HFFc6 (cell line): ENCODE data around the gene C1orf232. TPM values are rescaled to one million over a fixed set of nuclear protein-coding genes. Genes with fewer than 3 reads are reported as not detected.

ENCODE experiments used
- DNase-seq: peaks from one replicate; pipeline ENCODE4 v3.0.0-alpha.2; 2018
- H3K27ac Mint-ChIP-seq: 2 replicates; pipeline ENCODE4 v1.8.0; 2020; ENCODE audit warnings: mild to moderate bottlenecking, mixed read lengths
- H3K27me3 Mint-ChIP-seq: 2 replicates; pipeline ENCODE4 v1.8.0; 2021; ENCODE audit warnings: mild to moderate bottlenecking, moderate library complexity, mixed read lengths; ENCODE audit not compliant: insufficient read depth
- H3K36me3 Mint-ChIP-seq: 2 replicates; pipeline ENCODE4 v1.8.0; 2021; ENCODE audit warnings: low read depth, mixed read lengths
- H3K4me1 Mint-ChIP-seq: 2 replicates; pipeline ENCODE4 v1.8.0; 2020; ENCODE audit warnings: low read depth, mixed read lengths
- H3K4me3 Mint-ChIP-seq: 2 replicates; pipeline ENCODE4 v1.8.0; 2020; ENCODE audit warnings: mild to moderate bottlenecking, moderate library complexity, mixed read lengths
- H3K9me3 Mint-ChIP-seq: 2 replicates; pipeline ENCODE4 v1.8.0; 2020; ENCODE audit warnings: mild to moderate bottlenecking, mixed read lengths
- total RNA-seq, 6 experiments: library from RNA; stranded (reverse); fragmentation: NEBNext Ultra II Directional; extraction: Animal tissue kit (Norgen Biotek cat#: 25700); gene quantifications; 2 replicates in 1 of 6; 3 replicates in 5 of 6; pipeline ENCODE4 v1.2.3, GENCODE V29; 2021
- TF ChIP-seq, protein P1 (sequence below): fragments of 200-600 bp; sonication (generic); IDR thresholded peaks from 2 replicates; pipeline ENCODE4 v1.5.0; 2021; ENCODE audit warnings: antibody characterized with exemption, mild to moderate bottlenecking

Gene C1orf232
- total RNA-seq, 6 experiments from 2014 or later: not detected

DNA sequence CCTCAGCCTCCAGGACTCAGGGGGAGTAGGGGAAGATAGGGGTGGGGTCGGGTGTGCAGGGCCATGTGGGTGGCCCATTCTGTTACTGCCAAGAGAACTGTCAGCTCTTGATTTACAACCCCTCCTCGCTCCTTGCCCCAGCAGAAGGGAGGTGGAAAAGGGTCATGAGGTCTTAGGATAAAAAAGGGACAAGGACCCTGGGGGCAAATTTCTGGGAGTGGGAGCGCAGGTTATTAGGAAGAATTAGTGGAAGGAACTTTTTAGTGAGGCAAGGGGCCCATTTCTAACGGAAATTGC lies 9.1 kb downstream of the C1orf232 start:
- no peak overlapping the region for H3K4me3 Mint-ChIP-seq
- peaks cover 31% of the 10 kb centered on the region for H3K27me3 Mint-ChIP-seq
- H3K4me1 Mint-ChIP-seq: peaks cover 5% of the 10 kb centered on the region; the same call in 1 of the 2 replicates
- no peak for DNase-seq
- no peaks in the 10 kb centered on the region for H3K36me3 Mint-ChIP-seq
- TF ChIP-seq, protein P1, sequence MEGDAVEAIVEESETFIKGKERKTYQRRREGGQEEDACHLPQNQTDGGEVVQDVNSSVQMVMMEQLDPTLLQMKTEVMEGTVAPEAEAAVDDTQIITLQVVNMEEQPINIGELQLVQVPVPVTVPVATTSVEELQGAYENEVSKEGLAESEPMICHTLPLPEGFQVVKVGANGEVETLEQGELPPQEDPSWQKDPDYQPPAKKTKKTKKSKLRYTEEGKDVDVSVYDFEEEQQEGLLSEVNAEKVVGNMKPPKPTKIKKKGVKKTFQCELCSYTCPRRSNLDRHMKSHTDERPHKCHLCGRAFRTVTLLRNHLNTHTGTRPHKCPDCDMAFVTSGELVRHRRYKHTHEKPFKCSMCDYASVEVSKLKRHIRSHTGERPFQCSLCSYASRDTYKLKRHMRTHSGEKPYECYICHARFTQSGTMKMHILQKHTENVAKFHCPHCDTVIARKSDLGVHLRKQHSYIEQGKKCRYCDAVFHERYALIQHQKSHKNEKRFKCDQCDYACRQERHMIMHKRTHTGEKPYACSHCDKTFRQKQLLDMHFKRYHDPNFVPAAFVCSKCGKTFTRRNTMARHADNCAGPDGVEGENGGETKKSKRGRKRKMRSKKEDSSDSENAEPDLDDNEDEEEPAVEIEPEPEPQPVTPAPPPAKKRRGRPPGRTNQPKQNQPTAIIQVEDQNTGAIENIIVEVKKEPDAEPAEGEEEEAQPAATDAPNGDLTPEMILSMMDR: no peak
- H3K27ac Mint-ChIP-seq: no peak overlapping the region
- H3K9me3 Mint-ChIP-seq: no peaks in the 10 kb centered on the region

DNA sequence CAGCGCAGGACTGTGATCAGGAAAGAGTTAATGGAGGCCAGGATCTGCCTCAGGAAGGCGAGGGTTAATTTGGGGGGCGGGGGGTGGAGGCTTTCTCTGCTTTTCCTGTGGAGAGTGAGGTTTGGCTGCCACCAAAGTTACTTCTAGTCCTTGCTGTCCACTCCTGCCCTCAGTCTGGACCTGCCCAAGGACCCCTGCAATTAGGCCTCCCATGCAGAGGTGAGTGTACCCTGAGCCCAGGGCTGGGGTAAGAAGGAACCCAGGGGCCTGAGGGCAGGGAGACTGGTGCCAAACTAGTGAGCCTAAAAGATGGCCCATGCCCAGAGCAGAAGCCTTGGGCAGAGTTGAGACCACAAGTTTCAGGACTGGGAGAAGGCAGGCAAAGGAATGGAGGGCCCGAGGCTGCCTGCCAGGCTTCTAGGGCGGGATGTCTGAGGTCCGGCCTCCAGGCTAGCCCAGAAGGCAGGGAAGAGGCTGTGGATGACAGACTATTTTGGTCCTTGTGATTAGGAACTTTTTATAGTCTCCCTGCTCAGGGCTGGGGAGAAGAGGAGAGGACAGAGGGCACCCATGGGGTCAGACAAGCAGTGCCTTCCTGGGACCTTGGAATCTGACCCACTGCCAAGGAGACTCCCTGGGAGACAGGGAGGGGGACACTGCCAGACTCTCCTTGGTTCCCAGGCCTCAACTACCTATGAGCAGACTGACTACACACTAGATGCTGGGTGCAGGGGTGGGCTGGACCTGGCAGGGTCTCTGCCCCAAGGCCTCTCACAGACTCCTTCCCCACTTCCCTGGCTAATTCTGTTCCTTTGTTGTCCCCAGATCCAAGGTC lies 9.6 kb downstream of the C1orf232 start, which contains the start of gene FAM110D:
FAM110D (plus strand) TSS at position 172 of the 835 bp plus-strand sequence. CDS start 2,213 bp downstream, outside the sequence.
- no peaks in the 10 kb centered on the region for H3K9me3 Mint-ChIP-seq
- H3K36me3 Mint-ChIP-seq: no peaks in the 10 kb centered on the region
- no peak for DNase-seq
- peaks cover 33% of the 10 kb centered on the region for H3K27me3 Mint-ChIP-seq
- no peak within 1 kb of the TSS for H3K27ac Mint-ChIP-seq
- H3K4me3 Mint-ChIP-seq: no peak within 1 kb of the TSS
- TF ChIP-seq, protein P1: no peak
- H3K4me1 Mint-ChIP-seq: peaks cover 5% of the 10 kb centered on the region; the same call in 1 of the 2 replicates

DNA sequence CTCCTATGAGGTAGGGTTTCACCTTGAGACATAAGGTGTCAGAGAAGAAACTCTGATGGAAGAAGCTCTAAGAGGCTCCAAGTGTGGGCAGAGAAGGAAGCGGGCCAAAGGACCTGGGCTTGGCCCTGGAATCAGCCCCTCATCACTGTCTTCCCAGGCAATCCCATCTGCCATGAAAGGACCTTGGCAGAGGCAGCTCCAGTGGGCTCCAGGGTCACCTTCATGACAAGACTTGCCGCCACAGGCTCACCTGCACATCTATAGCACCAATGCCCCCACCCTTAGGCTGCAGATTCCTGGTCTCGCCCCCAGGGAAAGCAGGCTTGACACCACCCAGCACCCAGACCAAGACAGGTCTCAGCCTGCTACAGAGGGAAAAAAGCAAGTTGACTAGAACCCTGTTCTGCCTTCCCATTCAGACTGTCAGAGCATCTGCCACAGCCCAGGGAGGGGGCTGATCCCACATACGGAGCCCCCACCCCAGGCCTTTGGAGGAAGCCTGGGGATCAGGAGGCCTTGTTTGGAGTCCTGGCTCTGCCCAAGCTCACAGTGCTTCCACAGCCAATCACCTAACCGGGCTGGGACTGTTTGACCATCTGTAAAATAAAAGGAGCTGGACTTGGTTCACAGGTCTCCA lies 10.4 kb downstream of the C1orf232 start:
- H3K36me3 Mint-ChIP-seq: no peaks in the 10 kb centered on the region
- DNase-seq: no peak
- peaks cover 37% of the 10 kb centered on the region for H3K27me3 Mint-ChIP-seq
- no peaks in the 10 kb centered on the region for H3K9me3 Mint-ChIP-seq
- H3K4me1 Mint-ChIP-seq: peaks cover 5% of the 10 kb centered on the region; the same call in 1 of the 2 replicates
- TF ChIP-seq, protein P1: no peak
- H3K4me3 Mint-ChIP-seq: no peak overlapping the region
- H3K27ac Mint-ChIP-seq: no peak overlapping the region

DNA sequence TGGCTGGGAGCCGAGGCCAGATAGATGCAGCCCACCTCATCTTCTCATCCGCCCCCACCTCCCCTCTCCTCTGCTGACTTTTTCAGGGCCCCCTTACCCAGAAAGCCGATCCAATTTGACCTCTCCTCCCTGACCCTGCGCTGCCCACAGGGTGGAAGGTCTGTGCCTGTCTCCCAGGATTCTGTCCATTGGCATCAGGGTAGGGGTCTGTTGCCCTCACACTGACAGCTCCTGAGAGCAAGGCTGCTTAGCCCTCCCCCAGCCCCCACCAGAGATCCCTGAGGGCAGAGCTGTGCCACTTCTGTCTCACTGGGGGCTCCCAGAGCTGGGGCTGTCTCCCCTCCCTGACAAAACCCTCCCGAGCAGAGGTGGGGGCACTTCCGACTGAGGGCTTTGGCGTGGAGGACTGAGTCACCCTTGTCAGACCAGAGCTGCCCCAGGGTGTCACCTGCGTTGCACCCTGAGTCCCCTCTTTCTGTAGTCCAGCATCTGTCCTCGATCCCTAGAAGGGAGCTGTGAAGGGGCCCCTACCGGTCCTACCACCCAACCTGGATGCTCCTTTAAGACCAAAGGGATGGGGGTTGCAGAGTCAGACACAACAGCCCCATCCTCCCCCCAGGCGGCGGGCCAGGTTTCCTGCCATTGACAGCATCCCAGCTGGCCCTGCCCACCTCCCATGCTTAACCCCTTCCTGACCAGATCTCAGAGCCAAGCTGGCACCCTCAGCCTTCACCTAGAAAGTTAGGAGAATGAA lies 12.3 kb downstream of the C1orf232 start:
- H3K4me3 Mint-ChIP-seq: no peak overlapping the region
- no peaks in the 10 kb centered on the region for H3K36me3 Mint-ChIP-seq
- H3K27me3 Mint-ChIP-seq: peaks cover 40% of the 10 kb centered on the region
- no peaks in the 10 kb centered on the region for H3K9me3 Mint-ChIP-seq
- no peak for DNase-seq
- TF ChIP-seq, protein P1: no peak
- H3K4me1 Mint-ChIP-seq: peaks cover 5% of the 10 kb centered on the region; the same call in 1 of the 2 replicates
- H3K27ac Mint-ChIP-seq: no peak overlapping the region

DNA sequence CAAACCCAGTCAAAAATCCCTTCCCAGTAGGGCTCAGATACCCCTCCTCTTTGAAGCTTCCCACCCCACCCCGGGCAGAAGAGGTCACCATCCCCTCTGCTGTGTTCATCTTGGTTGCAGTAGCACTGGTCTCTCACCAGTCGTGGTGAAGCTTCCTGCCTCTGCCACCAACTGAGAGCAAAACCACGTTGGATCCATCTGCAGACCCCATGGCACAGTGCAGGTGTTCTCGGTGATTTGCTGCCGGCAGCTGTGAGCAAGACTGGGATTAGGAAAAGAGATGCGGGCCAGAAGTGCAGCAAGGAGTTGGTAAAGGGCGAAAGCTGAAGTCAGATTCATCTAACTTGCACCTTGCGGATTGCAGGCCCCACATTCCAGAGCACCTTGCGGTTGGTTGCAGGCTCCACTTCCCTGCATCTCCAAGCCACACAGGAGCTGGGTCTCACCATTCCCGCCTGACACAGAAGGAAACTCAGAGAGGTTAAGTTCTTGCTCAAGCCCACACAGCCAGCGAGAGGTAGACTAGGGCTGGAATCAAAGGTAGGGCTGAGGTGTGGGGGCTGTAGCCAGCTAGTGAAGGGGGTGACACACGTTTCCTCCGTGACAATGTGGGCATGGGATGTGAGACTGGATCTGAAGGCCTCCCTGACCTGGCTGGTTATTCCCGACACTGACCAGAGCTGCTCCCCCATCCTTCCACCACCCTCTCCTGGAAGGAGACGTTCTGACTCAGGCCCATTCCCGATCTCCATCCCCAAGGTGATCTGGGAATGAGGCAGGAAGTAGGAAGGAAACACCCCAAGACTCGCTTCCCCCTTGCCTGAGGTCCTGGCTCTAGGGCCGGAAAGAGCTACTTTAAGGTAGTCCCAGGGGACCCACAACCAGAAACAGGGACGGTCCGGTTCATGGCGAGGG lies 13.1 kb downstream of the C1orf232 start:
- Mint-ChIP-seq H3K4me3 (no peak overlapping the region), H3K27me3 (peaks cover 47% of the 10 kb centered on the region), H3K27ac (no peak overlapping the region), H3K9me3 (no peaks in the 10 kb centered on the region), H3K4me1 (peaks cover 5% of the 10 kb centered on the region; the same call in 1 of the 2 replicates), H3K36me3 (no peaks in the 10 kb centered on the region)
- no peak for DNase-seq
- TF ChIP-seq, protein P1: no peak
